Transverse colon (tissue), 4 donors: ENCODE data around the gene ABCD4.

Experiments used
- POLR2A ChIP-seq: fragments of 450-650 bp; IDR thresholded peaks from one replicate; pipeline ENCODE4 v1.6.1; 2016; ENCODE audit warnings: antibody characterized with exemption, mild to moderate bottlenecking, moderate library complexity
- POLR2AphosphoS5 ChIP-seq, 3 donors: sonication (generic); formaldehyde crosslinking; IDR thresholded peaks; one replicate each; pipeline ENCODE4 v1.6.1; 2016; ENCODE audit warnings: antibody characterized with exemption in 3 of 3
- TF ChIP-seq, protein P1 (sequence below), 5 experiments: fragments of 200-600 bp in 3 of 5; fragments of 450-650 bp in 2 of 5; sonication (generic) in 3 of 5; IDR thresholded peaks; 1 replicate in 2 of 5; 2 replicates in 3 of 5; pipeline ENCODE4 v1.5.1; 2016 to 2017; ENCODE audit warnings: antibody characterized with exemption in 5 of 5, inconsistent platforms in 3 of 5, mild to moderate bottlenecking in 2 of 5, moderate library complexity in 1 of 5

DNA sequence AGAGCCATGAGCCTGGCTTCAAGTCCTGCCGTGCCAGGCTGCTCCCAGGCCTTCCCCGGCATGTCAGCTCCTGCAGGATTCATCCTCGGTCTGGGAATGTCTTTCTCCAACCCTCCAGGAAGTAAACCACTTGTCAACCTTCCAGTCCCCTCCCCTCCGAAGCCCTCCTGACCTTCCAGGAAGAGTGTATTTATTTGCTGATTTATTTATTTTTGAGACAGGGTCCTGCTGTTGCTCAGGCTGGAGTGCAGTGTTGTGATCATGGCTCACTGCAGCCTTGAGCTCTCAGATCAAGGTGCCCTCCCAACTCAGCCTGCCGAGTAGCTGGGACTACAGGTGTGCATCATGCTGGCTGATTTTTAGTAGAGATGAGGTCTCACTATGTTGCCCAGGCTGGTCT is 38.8 kb downstream of the ABCD4 start:
- TF ChIP-seq, protein P1, sequence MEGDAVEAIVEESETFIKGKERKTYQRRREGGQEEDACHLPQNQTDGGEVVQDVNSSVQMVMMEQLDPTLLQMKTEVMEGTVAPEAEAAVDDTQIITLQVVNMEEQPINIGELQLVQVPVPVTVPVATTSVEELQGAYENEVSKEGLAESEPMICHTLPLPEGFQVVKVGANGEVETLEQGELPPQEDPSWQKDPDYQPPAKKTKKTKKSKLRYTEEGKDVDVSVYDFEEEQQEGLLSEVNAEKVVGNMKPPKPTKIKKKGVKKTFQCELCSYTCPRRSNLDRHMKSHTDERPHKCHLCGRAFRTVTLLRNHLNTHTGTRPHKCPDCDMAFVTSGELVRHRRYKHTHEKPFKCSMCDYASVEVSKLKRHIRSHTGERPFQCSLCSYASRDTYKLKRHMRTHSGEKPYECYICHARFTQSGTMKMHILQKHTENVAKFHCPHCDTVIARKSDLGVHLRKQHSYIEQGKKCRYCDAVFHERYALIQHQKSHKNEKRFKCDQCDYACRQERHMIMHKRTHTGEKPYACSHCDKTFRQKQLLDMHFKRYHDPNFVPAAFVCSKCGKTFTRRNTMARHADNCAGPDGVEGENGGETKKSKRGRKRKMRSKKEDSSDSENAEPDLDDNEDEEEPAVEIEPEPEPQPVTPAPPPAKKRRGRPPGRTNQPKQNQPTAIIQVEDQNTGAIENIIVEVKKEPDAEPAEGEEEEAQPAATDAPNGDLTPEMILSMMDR (IDR thresholded peaks at IDR 0.05) = no peak
- TF ChIP-seq POLR2AphosphoS5 (IDR thresholded peaks at IDR 0.05) = no peak
- TF ChIP-seq POLR2A = no peak
